ENCODE measurements around the gene WDR27. TPM values are rescaled to one million over a fixed set of nuclear protein-coding genes. Genes with fewer than 3 reads are reported as not detected.

The WDR27 gene
- total RNA-seq (2022; extraction: Qiagen RNA extraction) = 7.8 to 11.6 TPM (median 9.7 TPM) in 5 replicates

GRCh38 chr6:169701954-169702839, at the start of gene WDR27, which contains the start of gene C6orf120:
TSS of gene WDR27 (minus strand) at chr6:169702029. CDS start at chr6:169689005, 13,024 bp downstream.
TSS of gene C6orf120 (plus strand) at chr6:169702126. CDS start at chr6:169702460, 334 bp downstream.

GRCh38 chr6:169724494-169725124, 22.8 kb upstream of the WDR27 start, which contains the start of gene PHF10:
TSS of gene PHF10 (minus strand) at chr6:169724500. CDS start at chr6:169723931, 569 bp downstream.

Other genes with a start within 250 kb of the WDR27 start
- 10.5 to 13.9 TPM (median 12.7 TPM) in 5 replicates for gene C6orf120, start 97 bp upstream of the WDR27 start, total RNA-seq (2022; extraction: Qiagen RNA extraction)
- gene PHF10, start 22.5 kb upstream of the WDR27 start, total RNA-seq (2022; extraction: Qiagen RNA extraction) = 19.9 to 22.9 TPM (median 22.5 TPM) in 5 replicates
- gene DYNLT2, start 49.5 kb upstream of the WDR27 start, total RNA-seq (2022; extraction: Qiagen RNA extraction) = 0.45 to 0.63 TPM (median 0.49 TPM) in 5 replicates
- 6.3 to 7.6 TPM (median 6.7 TPM) in 5 replicates for gene ERMARD, start 49.6 kb upstream of the WDR27 start, total RNA-seq (2022; extraction: Qiagen RNA extraction)